IgD-negative memory B cell (primary cell): ENCODE measurements around the gene SSRP1. TPM values are rescaled to one million over a fixed set of nuclear protein-coding genes. Genes with fewer than 3 reads are reported as not detected.

Source experiments
- H3K27ac Mint-ChIP-seq, 3 donors: one replicate each; pipeline ENCODE4 v1.8.0; 2020 to 2022; ENCODE audit warnings: mild to moderate bottlenecking in 3 of 3, mixed read lengths in 3 of 3, moderate library complexity in 1 of 3
- H3K27me3 Mint-ChIP-seq: one replicate; pipeline ENCODE4 v1.8.0; 2021; ENCODE audit warnings: mixed read lengths
- H3K36me3 Mint-ChIP-seq: one replicate; pipeline ENCODE4 v1.8.0; 2020; ENCODE audit warnings: mild to moderate bottlenecking, mixed read lengths
- H3K4me1 Mint-ChIP-seq, 3 donors: one replicate each; pipeline ENCODE4 v1.8.0; 2020 to 2022; ENCODE audit warnings: mixed read lengths in 3 of 3, mild to moderate bottlenecking in 1 of 3
- H3K4me3 Mint-ChIP-seq, 4 donors: one replicate each; pipeline ENCODE4 v1.8.0; 2020 to 2022; ENCODE audit warnings: mild to moderate bottlenecking in 4 of 4, mixed read lengths in 4 of 4, moderate library complexity in 3 of 4
- H3K9me3 Mint-ChIP-seq, 3 donors: one replicate each; pipeline ENCODE4 v1.8.0; 2020 to 2021; ENCODE audit warnings: mixed read lengths in 3 of 3, mild to moderate bottlenecking in 1 of 3
- polyA plus RNA-seq: library from polyadenylated mRNA; unstranded; fragments of 300-500 nt; fragmentation: Illumina TruSeq; gene quantifications from one replicate; pipeline ENCODE4 v1.2.3, GENCODE V29; 2021

The SSRP1 gene
- polyA plus RNA-seq, 1 donor from 2014 or later, result 34.0 TPM

DNA sequence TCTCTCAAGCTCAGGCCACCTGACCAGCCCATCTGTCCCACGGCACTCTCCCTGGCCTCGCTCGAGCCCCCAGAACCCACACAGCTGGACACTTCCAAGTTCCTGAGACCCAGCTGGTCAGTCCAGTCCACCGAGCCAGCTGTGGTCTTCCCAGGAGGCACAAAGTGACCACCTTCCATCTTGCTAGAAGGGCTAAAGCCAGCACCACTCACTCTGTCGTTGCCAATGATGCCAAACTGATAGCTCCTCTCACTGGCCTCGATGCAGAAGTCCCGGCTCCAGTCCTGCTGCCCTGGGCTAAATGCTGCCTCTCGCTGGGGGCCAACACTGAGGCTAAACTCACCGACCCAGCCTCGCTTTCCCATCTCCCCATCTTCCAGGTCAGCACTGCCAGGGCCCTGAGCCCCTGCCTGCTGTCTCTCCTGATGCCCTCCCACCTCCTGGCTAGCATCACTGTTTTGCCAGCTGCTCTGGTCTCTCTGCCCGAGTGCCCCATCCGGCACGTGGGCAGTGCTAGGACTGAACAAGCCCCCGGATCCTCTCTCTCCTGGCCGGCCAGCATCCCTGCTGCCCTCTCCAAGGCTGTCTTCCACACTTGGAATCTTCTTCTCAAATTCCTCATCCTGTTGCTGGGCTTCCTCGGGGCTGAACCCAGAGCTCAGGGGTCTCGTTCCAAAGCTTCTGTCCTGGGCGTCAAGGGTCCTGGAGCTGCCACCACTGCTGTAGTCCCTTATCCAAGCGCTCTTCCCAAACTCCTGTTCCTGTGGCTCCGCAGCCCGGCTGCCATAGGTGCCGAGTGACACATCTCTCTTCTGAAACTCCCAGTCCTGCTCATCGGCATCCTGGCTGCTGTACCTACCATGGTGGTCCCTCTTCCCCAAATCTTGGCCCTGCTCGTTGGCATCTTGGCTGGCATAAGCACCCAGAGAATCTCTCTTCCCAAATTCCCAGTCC is 26.3 kb downstream of the SSRP1 start:
- H3K4me3 Mint-ChIP-seq, result no peak overlapping the region
- peaks cover 5% of the 10 kb centered on the region for H3K36me3 Mint-ChIP-seq
- peaks cover 0 to 5% (median 5%) of the 10 kb centered on the region in 3 donors for H3K4me1 Mint-ChIP-seq
- peaks cover 5% of the 10 kb centered on the region for H3K27me3 Mint-ChIP-seq
- H3K9me3 Mint-ChIP-seq, result no peaks in the 10 kb centered on the region
- peak overlapping the region in 2 of 3 donors; percentile 28 to 77 for H3K27ac Mint-ChIP-seq

DNA sequence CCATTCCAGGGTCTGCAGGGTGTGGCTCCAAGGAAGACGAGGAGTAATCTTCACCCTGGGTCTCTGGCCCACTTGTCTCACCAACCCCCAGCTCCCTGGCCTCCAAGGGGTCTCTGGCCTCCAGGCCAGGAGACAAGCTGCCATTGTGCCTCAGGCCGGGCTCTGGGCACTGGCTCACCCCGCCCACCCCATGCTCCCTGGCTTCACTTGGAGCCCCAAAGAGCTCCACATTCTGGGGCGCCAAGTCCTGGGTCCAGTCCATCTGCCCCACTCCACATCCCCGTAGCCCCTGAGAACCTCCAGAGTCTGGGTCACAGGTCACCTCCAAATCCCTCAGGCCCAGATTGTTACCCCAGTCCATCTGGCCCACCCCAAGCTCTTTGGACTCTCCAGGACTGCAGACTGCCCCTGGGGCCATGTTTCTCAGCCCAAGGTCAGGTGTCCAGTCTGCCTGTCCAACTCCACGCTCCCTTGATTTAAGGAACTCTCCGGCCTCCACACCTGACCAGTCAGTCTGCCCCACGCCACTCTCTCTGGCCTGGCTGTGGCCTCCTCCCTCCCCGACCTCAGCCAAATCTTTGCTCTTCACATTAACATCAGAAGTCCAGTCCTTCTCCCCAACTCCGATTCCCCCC is 27.1 kb downstream of the SSRP1 start:
- no peak overlapping the region for H3K4me3 Mint-ChIP-seq
- H3K36me3 Mint-ChIP-seq, result peaks cover 5% of the 10 kb centered on the region
- H3K9me3 Mint-ChIP-seq, result no peaks in the 10 kb centered on the region
- H3K27me3 Mint-ChIP-seq, result peaks cover 5% of the 10 kb centered on the region
- H3K4me1 Mint-ChIP-seq, result peaks cover 0 to 5% (median 5%) of the 10 kb centered on the region in 3 donors
- H3K27ac Mint-ChIP-seq, result peak overlapping the region in 1 of 3 donors; percentile 77

DNA sequence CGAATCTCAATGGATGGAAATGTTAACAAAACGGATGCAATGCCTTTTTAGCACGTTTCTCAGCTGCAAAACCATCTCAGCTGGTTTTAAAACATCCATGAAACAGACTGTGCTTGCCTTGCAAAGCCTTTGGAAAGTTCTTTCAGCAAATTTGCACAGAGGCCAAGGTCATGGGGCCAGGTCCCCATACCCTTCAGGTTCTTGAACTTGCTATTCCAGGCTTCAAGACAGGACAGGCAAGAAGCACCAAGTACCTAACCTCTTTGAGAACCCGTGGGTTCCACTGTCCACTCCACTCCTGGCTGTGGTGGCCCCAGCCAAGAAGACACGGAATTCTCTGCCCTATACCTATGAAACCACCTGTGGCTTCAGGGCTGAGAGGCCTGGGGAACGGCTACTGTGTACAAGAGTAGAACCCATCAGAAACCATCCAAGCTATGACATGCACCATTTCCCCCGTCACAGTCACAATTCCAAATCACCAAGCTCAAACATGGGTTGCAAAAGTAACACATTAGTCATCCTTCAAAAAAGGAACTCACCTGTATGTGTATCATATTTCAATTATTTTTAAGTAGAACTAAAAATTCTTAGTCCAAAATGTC is 27.9 kb downstream of the SSRP1 start:
- Mint-ChIP-seq H3K4me1 (peaks cover 0 to 5% (median 5%) of the 10 kb centered on the region in 3 donors), H3K9me3 (no peaks in the 10 kb centered on the region), H3K27me3 (peaks cover 4% of the 10 kb centered on the region), H3K36me3 (peaks cover 5% of the 10 kb centered on the region), H3K4me3 (no peak overlapping the region), H3K27ac (peak overlapping the region in 1 of 3 donors; percentile 39)

DNA sequence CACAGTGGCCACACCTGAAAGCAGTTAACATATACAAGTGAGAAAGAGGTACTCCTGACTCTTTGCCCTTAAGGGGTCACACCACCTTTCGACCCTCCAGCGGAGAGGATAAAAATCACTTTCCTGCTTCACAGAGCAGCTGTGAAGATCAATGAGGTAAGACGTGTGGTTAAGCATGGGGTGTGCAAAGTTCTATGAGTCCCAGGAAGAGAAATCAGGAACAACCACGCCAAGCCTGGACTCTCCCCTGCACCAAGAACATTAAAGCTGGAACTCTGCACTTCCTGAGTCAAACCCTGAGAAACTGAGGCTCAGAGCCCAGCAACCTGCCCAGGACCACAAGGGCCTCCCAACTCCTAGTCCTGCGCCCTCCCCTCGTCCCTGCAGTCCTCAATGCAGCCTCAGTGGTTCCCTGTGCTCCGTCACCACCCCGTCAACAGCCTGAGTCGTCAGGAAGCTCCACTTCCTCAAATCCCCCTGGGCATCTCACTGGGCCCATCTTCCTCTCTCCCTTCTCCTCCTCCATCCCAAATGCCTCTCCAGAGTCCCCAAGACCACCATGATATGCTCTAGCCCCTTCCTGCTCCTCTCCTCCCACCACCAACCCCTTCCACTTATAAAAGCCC is 28.6 kb downstream of the SSRP1 start:
- peak overlapping the region in 1 of 4 donors; percentile 75 for H3K4me3 Mint-ChIP-seq
- H3K36me3 Mint-ChIP-seq, result peaks cover 5% of the 10 kb centered on the region
- H3K27ac Mint-ChIP-seq, result no peak overlapping the region
- H3K9me3 Mint-ChIP-seq, result no peaks in the 10 kb centered on the region
- peaks cover under 1% of the 10 kb centered on the region for H3K27me3 Mint-ChIP-seq
- H3K4me1 Mint-ChIP-seq, result peaks cover 0 to 3% (median 2%) of the 10 kb centered on the region in 3 donors

DNA sequence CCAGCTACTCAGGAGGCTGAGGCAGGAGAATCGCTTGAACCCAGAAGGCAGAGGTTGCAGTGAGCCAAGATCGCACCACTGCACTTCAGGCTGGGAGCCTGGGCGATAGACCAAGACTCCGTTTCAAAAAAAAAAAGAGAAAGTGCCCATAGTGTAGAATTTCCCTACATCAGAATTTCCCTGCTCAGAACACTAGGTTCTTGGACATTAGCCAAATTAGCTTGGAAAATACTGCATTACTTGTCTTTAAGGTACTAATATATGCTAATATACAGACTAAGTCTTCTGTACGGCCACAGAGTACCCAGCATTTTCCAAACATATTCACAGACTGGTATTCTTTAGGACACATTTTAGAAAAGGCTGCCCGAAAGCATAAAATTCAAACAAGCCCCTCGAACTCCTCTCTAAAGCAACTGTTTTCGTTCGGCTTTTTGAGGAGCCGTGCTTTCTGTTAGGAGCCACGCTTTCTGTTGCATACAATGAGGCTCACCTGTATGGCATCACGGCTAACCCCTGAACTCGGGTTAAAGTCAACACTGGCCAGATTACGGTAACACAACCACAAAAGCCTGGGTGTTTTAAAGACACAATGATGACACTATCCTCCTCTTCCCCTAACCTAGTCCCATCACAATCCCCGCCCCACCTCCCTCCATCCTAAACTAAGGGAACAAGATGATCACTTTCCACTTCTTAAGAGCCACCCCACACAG is 29.4 kb downstream of the SSRP1 start:
- Mint-ChIP-seq H3K27me3 (no peaks in the 10 kb centered on the region), H3K36me3 (peaks cover 6% of the 10 kb centered on the region), H3K27ac (no peak overlapping the region), H3K9me3 (no peaks in the 10 kb centered on the region), H3K4me3 (no peak overlapping the region), H3K4me1 (peaks cover 0 to 2% (median 1%) of the 10 kb centered on the region in 3 donors)

DNA sequence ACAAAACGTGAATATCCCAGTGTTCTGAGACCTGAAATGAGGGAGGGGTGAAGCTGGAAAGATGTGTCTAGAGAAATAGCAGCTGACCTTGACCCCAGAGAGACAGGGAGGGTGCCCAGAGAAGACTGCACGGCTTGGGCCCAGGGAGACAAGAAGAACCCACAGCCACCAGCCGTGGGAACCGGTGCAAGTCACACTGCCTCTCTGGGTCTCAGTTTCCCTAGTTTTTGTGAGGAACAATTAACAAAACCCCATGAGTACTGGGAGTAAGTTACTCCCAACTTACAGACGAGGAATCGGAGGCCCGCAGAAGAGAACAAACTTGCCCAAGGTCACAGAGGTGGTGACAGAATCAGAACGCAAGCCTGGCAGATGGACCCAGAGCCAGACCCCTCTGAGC is 30.2 kb downstream of the SSRP1 start:
- Mint-ChIP-seq H3K9me3 (no peaks in the 10 kb centered on the region), H3K27me3 (no peaks in the 10 kb centered on the region), H3K4me1 (peaks cover 0 to 1% (median 0%) of the 10 kb centered on the region in 3 donors), H3K27ac (no peak overlapping the region), H3K36me3 (peaks cover 9% of the 10 kb centered on the region), H3K4me3 (no peak overlapping the region)

DNA sequence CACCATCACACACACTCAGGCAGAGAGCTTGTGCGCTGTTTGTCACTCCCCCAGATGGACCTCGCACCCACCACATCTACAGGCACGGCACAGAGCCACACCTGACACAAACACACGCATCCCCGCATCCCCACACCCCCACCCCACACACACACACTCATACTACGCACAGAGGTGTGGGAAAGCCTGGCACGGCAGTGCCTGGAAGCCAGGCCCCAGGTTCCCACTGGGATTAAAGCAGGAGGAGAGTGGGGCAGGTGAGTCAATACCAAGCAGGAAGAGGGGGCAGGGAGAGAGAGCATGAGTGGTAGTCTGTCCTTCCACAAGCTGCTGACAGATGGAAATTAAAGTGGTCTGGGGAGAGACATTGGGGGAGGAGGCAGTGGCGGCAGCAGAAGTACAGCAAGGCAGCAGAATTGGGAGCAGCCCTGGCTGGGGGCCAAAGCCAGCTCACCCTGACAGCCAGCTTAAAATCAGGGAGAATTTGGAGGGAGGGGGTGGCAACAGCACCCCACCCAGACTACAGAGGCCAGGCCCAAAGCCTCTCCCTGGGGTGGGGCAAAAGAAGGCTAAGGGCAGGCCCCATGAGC is 31.6 kb downstream of the SSRP1 start:
- Mint-ChIP-seq H3K27ac (no peak overlapping the region), H3K4me3 (peak overlapping the region in 1 of 4 donors; percentile 29), H3K36me3 (peaks cover 15% of the 10 kb centered on the region)

DNA sequence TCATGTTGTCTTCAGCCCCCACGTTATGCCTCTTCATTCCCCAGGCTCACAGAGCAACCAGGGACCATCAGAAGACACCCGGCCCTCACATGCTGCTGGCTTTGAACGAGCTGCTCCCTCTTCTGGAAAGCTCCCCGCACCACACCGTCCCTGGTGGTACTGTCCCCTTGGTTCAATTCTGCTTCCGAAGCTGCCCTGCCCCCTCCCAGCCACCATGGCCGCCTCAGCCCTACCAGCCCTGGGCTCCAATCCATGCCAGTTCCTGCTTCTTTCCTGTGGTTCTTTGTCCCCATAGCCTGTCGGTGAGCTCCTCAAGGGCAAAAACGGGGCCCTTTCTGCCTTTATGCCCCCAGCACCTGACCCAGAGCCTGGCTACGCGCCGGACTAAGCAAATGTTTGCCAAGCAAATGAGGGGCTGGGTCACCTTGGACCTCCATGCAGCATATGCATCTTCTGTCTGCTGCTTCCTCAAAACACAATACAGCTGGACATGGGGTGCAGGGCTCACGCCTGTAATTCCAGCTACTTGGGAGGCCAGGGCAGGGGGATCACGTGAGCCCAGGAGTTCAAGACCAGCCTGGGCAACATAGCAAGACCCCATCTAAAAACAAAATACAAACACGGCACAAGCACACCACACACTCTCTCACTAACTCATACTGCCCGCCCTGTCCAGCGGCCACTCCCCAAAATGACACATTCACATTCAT is 32.3 kb downstream of the SSRP1 start:
- H3K36me3 Mint-ChIP-seq, result peaks cover 15% of the 10 kb centered on the region
- peaks cover 0 to 7% (median 0%) of the 10 kb centered on the region in 3 donors for H3K9me3 Mint-ChIP-seq
- H3K27ac Mint-ChIP-seq, result no peak overlapping the region
- peak overlapping the region in 1 of 4 donors; percentile 29 for H3K4me3 Mint-ChIP-seq
- H3K4me1 Mint-ChIP-seq, result peaks cover 0 to 1% (median 0%) of the 10 kb centered on the region in 3 donors
- no peaks in the 10 kb centered on the region for H3K27me3 Mint-ChIP-seq

More for the DNA sequence above, 31.6 kb downstream of the SSRP1 start:
- Mint-ChIP-seq H3K9me3 (peaks cover 0 to 6% (median 0%) of the 10 kb centered on the region in 3 donors), H3K27me3 (no peaks in the 10 kb centered on the region), H3K4me1 (peaks cover 0 to 1% (median 0%) of the 10 kb centered on the region in 3 donors)

DNA sequence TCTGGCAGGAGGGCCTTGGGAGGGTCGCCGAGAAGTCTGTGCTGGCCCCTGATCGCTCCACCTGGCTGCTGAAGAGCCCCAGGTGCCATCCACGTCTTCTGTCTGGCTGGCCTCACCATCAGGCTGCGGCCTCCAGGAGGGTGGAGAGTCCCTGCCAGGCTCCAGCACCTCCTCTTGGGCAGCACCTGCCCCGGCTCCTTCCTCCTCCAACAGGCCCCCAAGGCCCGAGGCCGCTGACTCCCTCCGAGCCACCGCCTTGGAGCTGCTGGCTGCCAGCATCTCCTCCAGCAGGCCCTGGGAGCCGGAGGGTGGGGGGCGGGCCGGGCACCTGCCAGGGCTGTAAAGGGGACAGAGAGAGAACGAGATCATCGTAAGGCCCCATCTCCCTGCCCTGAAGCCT is 33.2 kb downstream of the SSRP1 start:
- H3K4me1 Mint-ChIP-seq, result peaks cover 0 to 1% (median 0%) of the 10 kb centered on the region in 3 donors
- H3K27me3 Mint-ChIP-seq, result no peaks in the 10 kb centered on the region
- peaks cover 0 to 7% (median 3%) of the 10 kb centered on the region in 3 donors for H3K9me3 Mint-ChIP-seq
- H3K36me3 Mint-ChIP-seq, result peaks cover 13% of the 10 kb centered on the region
- no peak overlapping the region for H3K4me3 Mint-ChIP-seq
- no peak overlapping the region for H3K27ac Mint-ChIP-seq

DNA sequence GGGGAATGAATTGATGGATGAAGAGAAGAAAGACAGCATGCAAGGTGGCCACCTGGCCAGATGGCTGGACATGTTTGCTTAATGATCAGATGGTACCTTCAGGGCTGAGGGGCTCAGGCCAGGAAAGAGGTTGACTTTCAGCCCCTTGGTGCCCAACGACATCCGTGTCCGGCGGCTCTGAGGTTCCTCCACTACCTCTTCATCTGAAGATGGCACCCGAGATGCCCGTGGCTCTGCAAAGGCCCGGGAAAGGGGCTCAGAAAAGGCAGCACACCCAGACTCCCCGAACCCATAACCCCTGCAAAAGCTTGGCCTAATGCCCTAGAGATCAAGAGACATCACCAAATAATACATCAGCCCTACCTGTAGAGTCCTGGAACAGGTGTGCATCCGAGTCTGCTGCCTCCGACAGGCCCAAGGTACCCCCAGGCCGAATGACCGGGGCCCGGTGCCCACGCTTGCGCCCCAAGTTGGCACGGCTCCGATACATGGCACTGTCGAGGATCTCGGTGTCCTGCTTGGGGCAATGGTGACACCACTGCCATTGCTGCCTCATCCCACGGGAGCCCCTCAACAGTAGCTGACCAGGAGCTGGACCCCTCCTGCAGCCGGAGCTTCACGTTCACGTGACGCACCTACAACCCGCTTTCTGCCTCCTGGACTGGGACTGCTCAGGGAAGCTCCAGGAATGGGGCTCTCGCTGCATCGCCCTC is 33.8 kb downstream of the SSRP1 start:
- H3K27me3 Mint-ChIP-seq, result no peaks in the 10 kb centered on the region
- H3K36me3 Mint-ChIP-seq, result peaks cover 10% of the 10 kb centered on the region
- H3K27ac Mint-ChIP-seq, result no peak overlapping the region
- peaks cover 1 to 12% (median 3%) of the 10 kb centered on the region in 3 donors for H3K9me3 Mint-ChIP-seq
- H3K4me3 Mint-ChIP-seq, result no peak overlapping the region
- H3K4me1 Mint-ChIP-seq, result no peaks in the 10 kb centered on the region

DNA sequence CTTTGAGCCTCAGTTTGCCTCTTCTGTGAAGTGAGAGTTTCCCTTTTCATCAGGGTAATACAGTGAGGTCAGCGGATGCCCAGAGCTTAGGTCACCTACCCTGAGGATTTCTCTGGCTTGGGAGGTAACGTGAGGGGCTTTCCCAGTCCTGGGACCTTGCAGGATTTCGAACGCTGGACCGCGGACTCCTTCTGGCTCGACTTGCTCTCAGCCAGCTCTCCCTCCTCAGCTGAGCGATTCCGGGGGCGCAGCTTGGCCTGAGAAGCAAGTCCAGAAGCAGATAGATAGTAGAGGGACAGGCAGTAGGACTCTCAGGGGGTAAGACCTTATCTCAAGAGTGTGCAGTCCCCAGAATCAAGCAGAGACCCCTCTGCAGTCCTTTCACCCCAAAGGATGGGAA is 34.9 kb downstream of the SSRP1 start:
- Mint-ChIP-seq H3K4me3 (no peak overlapping the region), H3K27ac (no peak overlapping the region), H3K9me3 (peaks cover 2 to 19% (median 3%) of the 10 kb centered on the region in 3 donors), H3K4me1 (no peaks in the 10 kb centered on the region), H3K36me3 (peaks cover 10% of the 10 kb centered on the region), H3K27me3 (no peaks in the 10 kb centered on the region)

DNA sequence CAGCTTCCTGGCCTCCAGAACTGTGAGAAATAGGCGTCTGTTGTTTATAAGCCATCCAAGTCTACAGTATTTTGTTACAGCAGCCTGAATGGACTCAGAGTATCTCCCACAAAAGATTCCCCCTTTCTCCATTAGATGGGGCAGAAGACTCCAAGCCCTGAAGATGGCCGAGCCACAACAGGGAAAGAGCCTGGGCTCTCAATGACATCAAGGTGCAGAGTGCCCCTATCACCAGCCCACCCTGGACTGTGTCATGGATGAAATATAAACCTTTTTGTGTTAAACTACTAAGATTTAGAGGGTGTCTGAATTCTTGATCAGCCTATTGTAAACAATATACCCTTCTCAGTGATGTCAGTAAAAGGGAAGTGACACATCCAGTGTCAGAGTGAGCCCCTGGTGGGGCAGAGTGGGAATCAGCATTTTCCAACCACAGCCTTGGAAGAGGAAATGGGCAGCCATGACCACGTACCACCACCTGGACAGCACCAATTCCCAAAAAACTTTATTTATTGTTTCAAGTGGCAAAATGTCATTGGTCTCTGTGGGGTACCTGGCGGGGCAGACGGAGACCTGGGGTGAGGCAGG is 36.4 kb downstream of the SSRP1 start:
- H3K4me3 Mint-ChIP-seq, result no peak overlapping the region
- peaks cover 2 to 19% (median 3%) of the 10 kb centered on the region in 3 donors for H3K9me3 Mint-ChIP-seq
- no peaks in the 10 kb centered on the region for H3K27me3 Mint-ChIP-seq
- no peaks in the 10 kb centered on the region for H3K4me1 Mint-ChIP-seq
- H3K36me3 Mint-ChIP-seq, result peaks cover 10% of the 10 kb centered on the region
- H3K27ac Mint-ChIP-seq, result no peak overlapping the region
